ENCODE measurements around the gene KLHL25. TPM values are rescaled to one million over a fixed set of nuclear protein-coding genes. Genes with fewer than 3 reads are reported as not detected.

The KLHL25 gene
- total and polyA plus RNA-seq, 2 of the 8 experiments (the other 6 are each of a cell fraction or from before 2014, with no cell fraction given), result 16.5 to 22.0 TPM

- no peak overlapping the region for H3K56ac ChIP-seq (replicated peaks; ENCODE audit: insufficient read length, low read depth, low read length)
- no peak overlapping the region for H4K5ac ChIP-seq (ENCODE audit: insufficient read length, low read depth, low read length)
- H4K8ac ChIP-seq (ENCODE audit: extremely low read depth, insufficient read depth, low read length), result no peak overlapping the region
- WGBS, 2 experiments (ENCODE audit: extremely low coverage in 1 of 2, insufficient coverage in 1 of 2, insufficient read length in 1 of 2, insufficient replicate concordance in 2 of 2, low coverage in 1 of 2, low lambda C conversion rate in 2 of 2, missing lambda C conversion rate in 1 of 2), result 98% methylated on average over 11 of the region's 11 CpGs; no CpG with 5 or more reads in 1 of the 2 experiments
- no peak for FAIRE-seq
- H4K20me1 ChIP-seq (replicated peaks in 1 of 2; ENCODE audit: control insufficient read depth in 1 of 2, insufficient read depth in 2 of 2, low read length in 2 of 2), result peaks cover 0 to 7% of the 10 kb centered on the region in 2 experiments
- no peak overlapping the region for H2BK5ac ChIP-seq (ENCODE audit: low read depth, low read length)
- peaks cover under 1 to 25% (median 19%) of the 10 kb centered on the region in 4 experiments for H3K4me1 ChIP-seq (replicated peaks in 1 of 4; ENCODE audit: control insufficient read depth in 3 of 4, insufficient read depth in 4 of 4, low read length in 3 of 4)
- no peak overlapping the region for H2BK20ac ChIP-seq (ENCODE audit: low read length)
- H3K36me3 ChIP-seq (ENCODE audit: control insufficient read depth in 2 of 4, insufficient read depth in 4 of 4, low read length in 3 of 4), result peaks cover 0 to 7% (median 1%) of the 10 kb centered on the region in 4 experiments; a peak in 3 of 8 replicates
- no peak overlapping the region for H3K4me3 ChIP-seq (ENCODE audit: extremely low read depth in 1 of 4, insufficient read depth in 2 of 4, low read depth in 3 of 4, low read length in 4 of 4)
- H3K23ac ChIP-seq (ENCODE audit: insufficient read length), result no peak overlapping the region
- no peak overlapping the region for H3K4me2 ChIP-seq (ENCODE audit: insufficient read depth in 1 of 2, low read depth in 2 of 2, low read length in 2 of 2)
- H2AFZ ChIP-seq (ENCODE audit: low read length), result no peak overlapping the region
- no peak for DNase-seq (ENCODE audit: low read depth in 1 of 2, low spot score in 2 of 2)
- no peak overlapping the region for H2BK15ac ChIP-seq (ENCODE audit: low read length)
- no peak overlapping the region for H2BK120ac ChIP-seq (replicated peaks; ENCODE audit: low read depth, low read length)
- H3K9me3 ChIP-seq (ENCODE audit: insufficient read depth in 2 of 2, low read depth in 1 of 2, low read length in 1 of 2), result no peaks in the 10 kb centered on the region
- H3K14ac ChIP-seq (ENCODE audit: insufficient read length), result no peak overlapping the region
- ChIA-PET CTCF (ENCODE audit: partially characterized antibody) (interaction anchor here (1.2 to 1.9 kb wide), 4 partner anchors 26 to 84 kb away, joined by 3 to 5 read pairs (median 4); no protein-coding TSS in a partner anchor), POLR2A (ENCODE audit: partially characterized antibody) (interaction anchor here (0.5 kb wide), 1 partner anchor 59 kb away, joined by 4 read pairs; no protein-coding TSS in a partner anchor)
- no peaks in the 10 kb centered on the region for H3K27me3 ChIP-seq (replicated peaks in 1 of 4; ENCODE audit: control insufficient read depth in 3 of 4, extremely low read depth in 1 of 4, insufficient read depth in 3 of 4, low read length in 3 of 4)
- no peak overlapping the region for H2BK12ac ChIP-seq (ENCODE audit: low read depth, low read length)
- no peak overlapping the region for H3K9ac ChIP-seq (replicated peaks in 1 of 4; ENCODE audit: extremely low read depth in 1 of 4, low read depth in 3 of 4, low read length in 3 of 4)
- H3K23me2 ChIP-seq (ENCODE audit: low read depth, low read length), result peaks cover 2% of the 10 kb centered on the region; the same call in 1 of the 2 replicates
- H3K27ac ChIP-seq (ENCODE audit: low read depth, low read length), result no peak overlapping the region
- H3K4ac ChIP-seq (replicated peaks; ENCODE audit: insufficient read length, low read depth, low read length), result no peak overlapping the region
- H3K79me2 ChIP-seq (ENCODE audit: control insufficient read depth in 1 of 2, insufficient read depth in 2 of 2, low read length in 2 of 2), result no peaks in the 10 kb centered on the region
- no peak overlapping the region for H4K91ac ChIP-seq (replicated peaks; ENCODE audit: insufficient read length, low read length)
- H3K18ac ChIP-seq (ENCODE audit: extremely low read depth, low read length), result no peak overlapping the region
- H3K79me1 ChIP-seq (ENCODE audit: low read depth, low read length), result peaks cover 5% of the 10 kb centered on the region
- no peak overlapping the region for H2AK5ac ChIP-seq (ENCODE audit: low read depth, low read length)
- TF ChIP-seq ASH2L (IDR thresholded peaks at IDR 0.05; ENCODE audit: low read length) (no peak), CTCF (IDR thresholded peaks at IDR 0.05; ENCODE audit: control extremely low read depth in 1 of 3, insufficient read depth in 1 of 3, low read depth in 1 of 3, low read length in 3 of 3) (no peak), SRF (IDR thresholded peaks at IDR 0.05; ENCODE audit: low read depth, low read length) (no peak), KDM4A (IDR thresholded peaks at IDR 0.05; ENCODE audit: low read depth, low read length, severe bottlenecking) (no peak), PHF8 (conservative IDR thresholded peaks at IDR 0.05; ENCODE audit: low read depth, low read length) (no peak), KDM5A (IDR thresholded peaks at IDR 0.05; ENCODE audit: low read length) (no peak), ZNF274 (IDR thresholded peaks at IDR 0.05; ENCODE audit: borderline replicate concordance, extremely low read depth, low read length) (no peak), BACH1 (IDR thresholded peaks at IDR 0.05; ENCODE audit: low read length) (no peak), TAF1 (IDR thresholded peaks at IDR 0.05; ENCODE audit: low read depth, low read length) (no peak), NRF1 (IDR thresholded peaks at IDR 0.05; ENCODE audit: low read depth, low read length) (no peak), FOSL1 (IDR thresholded peaks at IDR 0.05; ENCODE audit: insufficient read depth, low read depth, low read length) (no peak), JUN (IDR thresholded peaks at IDR 0.05; ENCODE audit: low read depth, low read length) (no peak)
Measured at GRCh38 chr15:85755471-85755870, 39.3 kb downstream of the KLHL25 start.
